ENCODE data around the gene RIMBP2.

Gene RIMBP2

DNA sequence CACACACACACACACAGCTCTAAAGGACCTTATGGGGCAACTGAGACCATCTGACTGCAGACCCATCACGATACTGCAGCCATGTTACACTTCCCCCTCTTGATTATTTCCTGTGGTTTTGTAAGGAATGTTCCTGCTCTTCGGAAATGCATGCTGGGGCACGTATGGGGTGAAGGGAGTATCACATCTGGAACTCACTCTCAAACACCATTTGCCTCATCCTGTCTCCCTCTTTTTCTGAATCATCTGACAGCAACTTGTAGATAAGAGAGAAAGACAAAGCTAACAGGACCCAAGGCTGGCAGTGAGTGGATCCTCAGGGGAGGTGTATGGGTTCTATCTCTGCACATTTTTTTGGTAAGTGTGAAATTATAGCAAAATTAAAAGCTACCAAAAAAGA, 50.3 kb downstream of the RIMBP2 start:
- H3K4me3 ChIP-seq (replicated peaks; ENCODE audit: insufficient read depth, low read length): no peak overlapping the region
- TF ChIP-seq REST (IDR thresholded peaks at IDR 0.05; ENCODE audit: insufficient replicate concordance, low read depth): no peak
- TF ChIP-seq GABPA (IDR thresholded peaks at IDR 0.05; ENCODE audit: low read depth): no peak
- TF ChIP-seq, protein P1, sequence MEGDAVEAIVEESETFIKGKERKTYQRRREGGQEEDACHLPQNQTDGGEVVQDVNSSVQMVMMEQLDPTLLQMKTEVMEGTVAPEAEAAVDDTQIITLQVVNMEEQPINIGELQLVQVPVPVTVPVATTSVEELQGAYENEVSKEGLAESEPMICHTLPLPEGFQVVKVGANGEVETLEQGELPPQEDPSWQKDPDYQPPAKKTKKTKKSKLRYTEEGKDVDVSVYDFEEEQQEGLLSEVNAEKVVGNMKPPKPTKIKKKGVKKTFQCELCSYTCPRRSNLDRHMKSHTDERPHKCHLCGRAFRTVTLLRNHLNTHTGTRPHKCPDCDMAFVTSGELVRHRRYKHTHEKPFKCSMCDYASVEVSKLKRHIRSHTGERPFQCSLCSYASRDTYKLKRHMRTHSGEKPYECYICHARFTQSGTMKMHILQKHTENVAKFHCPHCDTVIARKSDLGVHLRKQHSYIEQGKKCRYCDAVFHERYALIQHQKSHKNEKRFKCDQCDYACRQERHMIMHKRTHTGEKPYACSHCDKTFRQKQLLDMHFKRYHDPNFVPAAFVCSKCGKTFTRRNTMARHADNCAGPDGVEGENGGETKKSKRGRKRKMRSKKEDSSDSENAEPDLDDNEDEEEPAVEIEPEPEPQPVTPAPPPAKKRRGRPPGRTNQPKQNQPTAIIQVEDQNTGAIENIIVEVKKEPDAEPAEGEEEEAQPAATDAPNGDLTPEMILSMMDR (IDR thresholded peaks at IDR 0.05; ENCODE audit: insufficient read depth, low read length): no peak
- no peak for TF ChIP-seq SPI1 (IDR thresholded peaks at IDR 0.05; ENCODE audit: borderline replicate concordance, low read depth)
- TF ChIP-seq POLR2AphosphoS5 (IDR thresholded peaks at IDR 0.05; ENCODE audit: low read depth): no peak
- DNase-seq (ENCODE audit: low read depth in 1 of 2, low spot score in 1 of 2): no peak
- no peaks in the 10 kb centered on the region for H3K27me3 ChIP-seq (ENCODE audit: insufficient read depth, poor library complexity, severe bottlenecking)
- H3K27ac ChIP-seq (replicated peaks): no peak overlapping the region

DNA sequence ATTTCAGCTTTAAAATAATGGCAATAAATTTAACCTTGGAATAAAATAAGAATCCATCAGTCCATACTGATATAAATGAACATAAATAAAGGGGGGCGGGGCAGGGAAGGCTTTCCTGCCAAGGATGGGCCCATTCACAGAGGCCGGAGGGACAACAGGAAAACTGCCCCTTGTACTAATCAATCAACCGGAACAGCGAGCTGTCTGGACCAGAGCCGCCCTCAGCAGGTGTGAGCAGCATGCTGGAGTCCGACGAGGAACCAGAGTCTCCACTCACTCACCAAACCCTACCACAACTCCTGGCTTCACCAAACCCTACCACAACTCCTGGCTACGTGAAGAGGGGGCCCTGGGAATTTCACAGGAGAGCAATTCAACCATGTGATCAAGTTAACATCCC, 51.3 kb downstream of the RIMBP2 start:
- TF ChIP-seq, protein P1 (IDR thresholded peaks at IDR 0.05; ENCODE audit: insufficient read depth, low read length): no peak
- TF ChIP-seq POLR2AphosphoS5 (IDR thresholded peaks at IDR 0.05; ENCODE audit: low read depth) (no peak), REST (IDR thresholded peaks at IDR 0.05; ENCODE audit: insufficient replicate concordance, low read depth) (no peak), GABPA (IDR thresholded peaks at IDR 0.05; ENCODE audit: low read depth) (no peak), SPI1 (IDR thresholded peaks at IDR 0.05; ENCODE audit: borderline replicate concordance, low read depth) (no peak)
- Histone ChIP-seq H3K27ac (replicated peaks) (no peak overlapping the region), H3K27me3 (ENCODE audit: insufficient read depth, poor library complexity, severe bottlenecking) (no peaks in the 10 kb centered on the region), H3K4me3 (replicated peaks; ENCODE audit: insufficient read depth, low read length) (no peak overlapping the region)
- no peak for DNase-seq (ENCODE audit: low read depth in 1 of 2, low spot score in 1 of 2)

DNA sequence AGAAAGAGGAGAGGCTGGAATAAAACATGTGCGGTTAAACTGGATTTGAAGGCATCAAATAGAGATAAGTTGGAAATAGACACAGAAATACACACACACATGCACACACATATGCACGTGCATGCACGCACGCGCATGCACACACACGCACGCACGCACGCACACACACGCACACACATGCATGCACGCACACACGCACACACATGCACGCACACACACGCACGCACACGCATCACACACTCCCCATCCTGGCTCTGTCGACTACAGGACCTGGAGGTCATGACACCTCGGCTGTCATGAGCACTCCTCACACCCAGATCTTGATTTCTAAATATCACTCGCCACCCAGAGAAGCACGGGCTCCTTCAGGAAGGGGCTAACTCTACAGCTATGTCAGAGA, 51.8 kb downstream of the RIMBP2 start:
- Histone ChIP-seq H3K4me3 (replicated peaks; ENCODE audit: insufficient read depth, low read length) (no peak overlapping the region), H3K27me3 (ENCODE audit: insufficient read depth, poor library complexity, severe bottlenecking) (no peaks in the 10 kb centered on the region), H3K27ac (replicated peaks) (no peak overlapping the region)
- DNase-seq (ENCODE audit: low read depth in 1 of 2, low spot score in 1 of 2): no peak
- TF ChIP-seq, protein P1 (IDR thresholded peaks at IDR 0.05; ENCODE audit: insufficient read depth, low read length): no peak
- TF ChIP-seq GABPA (IDR thresholded peaks at IDR 0.05; ENCODE audit: low read depth): no peak
- no peak for TF ChIP-seq POLR2AphosphoS5 (IDR thresholded peaks at IDR 0.05; ENCODE audit: low read depth)
- TF ChIP-seq SPI1 (IDR thresholded peaks at IDR 0.05; ENCODE audit: borderline replicate concordance, low read depth): no peak
- TF ChIP-seq REST (IDR thresholded peaks at IDR 0.05; ENCODE audit: insufficient replicate concordance, low read depth): no peak

Data from HL-60 (cell line).